GM12878 (cell line): ENCODE measurements around the gene SRA1. TPM values are rescaled to one million over a fixed set of nuclear protein-coding genes. Genes with fewer than 3 reads are reported as not detected.

Experiments used
- ATAC-seq: fragments of 200-7000 bp; cut with Tn5 transposase; 3 replicates; pipeline ENCODE4 v1.9.1; 2020; ENCODE audit warnings: mild to moderate bottlenecking, moderate library complexity
- BruUV-seq: library from RNA; stranded (reverse); fragments of 400-500 nt; replicated peaks from 2 replicates; lab custom pipeline; 2021; lab: Mats Ljungman, UMichigan
- CTCF ChIA-PET: fragments of 300-600 bp; sonication (Branson Sonifier 250); formaldehyde crosslinking; extraction: SDS; loops from one replicate; lab custom pipeline; 2021; ENCODE audit warnings: inconsistent platforms; lab: Yijun Ruan, JAX
- POLR2A ChIA-PET: fragments of 350-600 bp; formaldehyde crosslinking; extraction: SDS; loops from one replicate; lab custom pipeline; 2021; ENCODE audit warnings: inconsistent platforms; lab: Charles Lee
- RAD21 ChIA-PET: fragments of 300-600 bp; sonication (Branson Sonifier 250); formaldehyde crosslinking; loops from one replicate; lab custom pipeline; 2023; ENCODE audit warnings: antibody characterized with exemption; ENCODE audit not compliant: unreplicated experiment; lab: Charles Lee
- SMC1A ChIA-PET: fragments of 300-600 bp; sonication (Branson Sonifier 250); formaldehyde crosslinking; loops from one replicate; lab custom pipeline; 2023; ENCODE audit not compliant: unreplicated experiment, uncharacterized antibody; lab: Charles Lee
- DNase-seq: peaks from one replicate; pipeline ENCODE4 v3.0.0-alpha.2; 2011; ENCODE audit warnings: low read depth, low spot score
- FAIRE-seq: peaks from 3 replicates; lab custom pipeline; 2011; peaks lifted over from hg19 to GRCh38; lab: Jason Lieb, UNC
- H2AFZ ChIP-seq: 2 replicates; pipeline ENCODE4 v1.6.0; 2011; ENCODE audit warnings: low read depth, low read length, control low read depth; ENCODE audit not compliant: control insufficient read depth
- H3K27ac ChIP-seq: 2 replicates; pipeline ENCODE4 v1.5.1; 2011; ENCODE audit warnings: control low read depth; ENCODE audit not compliant: control insufficient read depth, insufficient read depth
- H3K27me3 ChIP-seq, 2 experiments: replicated peaks in 1 of 2; 2 replicates each; pipeline versions ENCODE4 v1.6.0 to v1.6.1; 2011; ENCODE audit warnings: low read length in 1 of 2; ENCODE audit not compliant: control insufficient read depth in 2 of 2, insufficient read depth in 2 of 2
- H3K36me3 ChIP-seq, 2 experiments: 2 replicates each; pipeline ENCODE4 v1.5.1; 2011; ENCODE audit warnings: low read length in 1 of 2; ENCODE audit not compliant: control insufficient read depth in 2 of 2, insufficient read depth in 2 of 2
- H3K4me1 ChIP-seq: 2 replicates; pipeline ENCODE4 v1.6.1; 2011; ENCODE audit warnings: mild to moderate bottlenecking, low read length, moderate library complexity, mixed read lengths; ENCODE audit not compliant: control insufficient read depth, insufficient read depth
- H3K4me2 ChIP-seq: 2 replicates; pipeline ENCODE4 v1.6.0; 2011; ENCODE audit warnings: control low read depth; ENCODE audit not compliant: control insufficient read depth, insufficient read depth
- H3K4me3 ChIP-seq: fragments of 200-600 bp; sonication (generic); 2 replicates; pipeline ENCODE4 v1.5.1; 2016
- H3K79me2 ChIP-seq: 2 replicates; pipeline ENCODE4 v1.6.0; 2011; ENCODE audit warnings: low read length; ENCODE audit not compliant: control insufficient read depth, insufficient read depth
- H3K9ac ChIP-seq: 2 replicates; pipeline ENCODE4 v1.8.0; 2011; ENCODE audit warnings: low read length, control low read depth, mixed read lengths; ENCODE audit not compliant: control insufficient read depth, insufficient read depth
- H3K9me3 ChIP-seq: replicated peaks from 3 replicates; pipeline ENCODE4 v1.5.1; 2011; ENCODE audit warnings: mild to moderate bottlenecking, low read length; ENCODE audit not compliant: control insufficient read depth, insufficient read depth
- H4K20me1 ChIP-seq: 2 replicates; pipeline ENCODE4 v1.6.0; 2011; ENCODE audit not compliant: control insufficient read depth, insufficient read depth
- EP300 ChIP-seq, 2 experiments: fragments of 150-350 bp in 1 of 2; IDR thresholded peaks; 2 replicates each; pipeline ENCODE4 v1.6.1; 2011 to 2012; ENCODE audit warnings: low read depth in 2 of 2, low read length in 2 of 2, borderline replicate concordance in 1 of 2, improper control_type of control experiment in 1 of 2, inconsistent platforms in 1 of 2; ENCODE audit not compliant: control insufficient read depth in 1 of 2
- FOXK2 ChIP-seq: fragments of 450-650 bp; IDR thresholded peaks from 2 replicates; pipeline ENCODE4 v1.6.1; 2017; ENCODE audit warnings: mild to moderate bottlenecking, moderate library complexity
- GATAD2B ChIP-seq: fragments of 450-650 bp; conservative IDR thresholded peaks from 2 replicates; pipeline ENCODE4 v1.6.1; 2017; ENCODE audit warnings: low read depth, mild to moderate bottlenecking, moderate library complexity
- POLR2AphosphoS2 ChIP-seq: IDR thresholded peaks from 2 replicates; pipeline ENCODE4 v1.6.1; 2011; ENCODE audit warnings: low read depth, mild to moderate bottlenecking, low read length, improper control_type of control experiment, moderate library complexity
- SUZ12 ChIP-seq: fragments of 200-600 bp; sonication (generic); IDR thresholded peaks from one replicate; pipeline ENCODE4 v1.6.1; 2018; ENCODE audit warnings: antibody characterized with exemption, mild to moderate bottlenecking; ENCODE audit not compliant: unreplicated experiment
- ZNF384 ChIP-seq: IDR thresholded peaks from 2 replicates; pipeline ENCODE4 v1.6.1; 2012; ENCODE audit warnings: low read depth, mild to moderate bottlenecking, low read length, improper control_type of control experiment, borderline replicate concordance
- ZZZ3 ChIP-seq: IDR thresholded peaks from 2 replicates; pipeline ENCODE4 v1.6.1; 2011; ENCODE audit warnings: low read depth; ENCODE audit not compliant: control insufficient read depth, insufficient read length
- WGBS: methylation state at CpG from one replicate; pipeline ENCODE4 v1.1.6; 2016; ENCODE audit warnings: low lambda C conversion rate; ENCODE audit not compliant: insufficient replicate concordance, insufficient coverage; ENCODE audit errors: missing lambda C conversion rate; 5-methylcytosine and 5-hydroxymethylcytosine counted together
- in situ Hi-C: fragments of 300-500 bp; cut with MboI; formaldehyde crosslinking; loops from 9 replicates; pipeline ENCODE4 v1.14.3; 2018; ENCODE audit warnings: mixed read lengths
- intact Hi-C: fragments of 100-400 bp; cut with micrococcal nuclease; formaldehyde crosslinking; loops from one replicate; pipeline ENCODE4 v1.14.2; 2022; ENCODE audit not compliant: unreplicated experiment
- polyA plus RNA-seq, 11 experiments: library from polyadenylated mRNA; depleted of rRNA in 4 of 11; unstranded in 6 of 11; stranded (reverse) in 5 of 11; fragments of >200 nt; fragmentation: Nextera tagmentation in 4 of 11; fragmentation: Illumina TruSeq in 1 of 11; extraction: Ambion mirVana in 4 of 11; extraction: Trizol in 1 of 11; gene quantifications; 1 replicate in 1 of 11; 2 replicates in 10 of 11; pipeline versions ENCODE4 v1.2.1 to v1.2.3, GENCODE V29; 2011 to 2016; ENCODE audit warnings: inconsistent platforms in 2 of 11, missing spikeins in 2 of 11, low read depth in 1 of 11
- total RNA-seq, 4 experiments: library from RNA; depleted of rRNA in 3 of 4; stranded (reverse); fragments of >200 nt in 3 of 4; fragmentation: Illumina TruSeq in 1 of 4; extraction: Trizol in 1 of 4; gene quantifications; 2 replicates each; pipeline versions ENCODE4 v1.2.1 to v1.2.3, GENCODE V29; 2013 to 2021

Gene SRA1
- total and polyA plus RNA-seq, 10 of the 15 experiments (the other 5 are each of a cell fraction or from before 2014, with no cell fraction given): 35.3 to 127 (median 56.1) TPM

DNA sequence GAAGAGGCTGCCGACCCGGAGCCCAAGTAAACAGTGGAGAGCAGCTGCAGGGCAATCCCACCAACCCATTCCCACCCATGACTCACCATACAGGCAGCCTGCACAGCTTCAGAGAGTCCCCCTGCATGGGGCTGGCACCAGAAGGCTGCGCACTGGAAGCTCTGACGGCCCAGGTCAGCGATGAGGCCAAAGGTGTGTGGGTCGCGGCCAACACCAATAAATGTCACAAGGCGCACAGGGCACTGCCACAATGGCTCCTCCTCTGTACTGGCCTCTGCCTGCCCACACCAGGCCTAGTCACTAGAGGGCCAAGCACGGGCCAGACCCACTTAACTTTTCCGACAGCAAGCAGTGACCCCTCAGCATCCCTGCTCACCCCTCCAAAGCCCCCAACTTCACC is 3.0 kb upstream of the SRA1 start:
- peaks cover 40% of the 10 kb centered on the region for H3K79me2 ChIP-seq
- FAIRE-seq (no peak), DNase-seq (no peak), ATAC-seq (no peak)
- TF ChIP-seq POLR2AphosphoS2 (no peak), SUZ12 (no peak), ZZZ3 (no peak), EP300 (IDR thresholded peaks at IDR 0.05; ENCODE audit: borderline replicate concordance in 1 of 2, control insufficient read depth in 1 of 2, low read depth in 2 of 2, low read length in 2 of 2) (no peak), ZNF384 (no peak), GATAD2B (no peak), FOXK2 (no peak)
- no TSS peak for BruUV-seq
- ChIA-PET POLR2A (interaction anchor here (1.1 to 3.6 kb wide), 3 partner anchors 10 to 13 kb away, joined by 3 to 22 read pairs (median 7); partner anchors contain the start of gene EIF4EBP3), CTCF (no interaction called here), RAD21 (no interaction called here), SMC1A (no interaction called here)
- no peak overlapping the region for H2AFZ ChIP-seq
- no peak overlapping the region for H3K4me2 ChIP-seq
- H3K4me1 ChIP-seq: peaks cover 16% of the 10 kb centered on the region
- 98% methylated on average over 10 of the region's 10 CpGs for WGBS
- intact Hi-C loops: no loop called here
- no peak overlapping the region for H3K27ac ChIP-seq
- no peak overlapping the region for H3K4me3 ChIP-seq
- H3K36me3 ChIP-seq: 0 out of 4 replicates have a peak, but pooled peaks cover 0 to 4% of the 10 kb centered on the region in 2 experiments
- H3K9ac ChIP-seq: no peak overlapping the region
- H4K20me1 ChIP-seq: no peaks in the 10 kb centered on the region
- in situ Hi-C loops: no loop called here
- H3K27me3 ChIP-seq: no peaks in the 10 kb centered on the region
- no peaks in the 10 kb centered on the region for H3K9me3 ChIP-seq
